K562 (cell line): Measurements from ENCODE around the gene NUP210. TPM values are rescaled to one million over a fixed set of nuclear protein-coding genes. Genes with fewer than 3 reads are reported as not detected.

ENCODE experiments used
- ATAC-seq: fragments of 200-7000 bp; cut with Tn5 transposase; 3 replicates; pipeline ENCODE4 v1.9.1; 2020; ENCODE audit warnings: moderate library complexity
- BruUV-seq: library from RNA; stranded (reverse); fragments of 400-500 nt; replicated peaks from 2 replicates; lab custom pipeline; 2021; lab: Mats Ljungman, UMichigan
- CTCF ChIA-PET: fragments of 300-600 bp; formaldehyde crosslinking; extraction: SDS; loops from one replicate; lab custom pipeline; 2021; ENCODE audit warnings: low intra/inter-chr PET ratio; lab: Yijun Ruan, JAX
- POLR2A ChIA-PET: fragments of 300-600, 350-650 bp; sonication (Branson Sonifier 250); formaldehyde crosslinking; extraction: SDS; loops from one replicate; lab custom pipeline; 2021; ENCODE audit warnings: antibody characterized with exemption, inconsistent platforms; lab: Yijun Ruan, JAX
- DNase-seq, 4 experiments: peaks; one replicate each; pipeline versions ENCODE4 v3.0.0 to v3.0.0-alpha.2; 2011 to 2018; ENCODE audit warnings: low spot score in 3 of 4, mixed read lengths in 3 of 4; ENCODE audit errors: extremely low read depth in 1 of 4
- FAIRE-seq: peaks from 2 replicates; lab custom pipeline; 2011; peaks lifted over from hg19 to GRCh38; lab: Jason Lieb, UNC
- H2AFZ ChIP-seq: 2 replicates; pipeline ENCODE4 v1.6.0; 2011; ENCODE audit warnings: low read depth, low read length, control low read depth, inconsistent platforms
- H3K27ac ChIP-seq: fragments of 200-600 bp; 3 replicates; pipeline ENCODE4 v1.8.0; 2011; ENCODE audit warnings: low read depth, mild to moderate bottlenecking, control low read depth, inconsistent platforms, low read length, moderate library complexity, mixed read lengths; ENCODE audit errors: extremely low read depth
- H3K27me3 ChIP-seq, 2 experiments: fragments of 300-600 bp in 1 of 2; 2 replicates in 1 of 2; 3 replicates in 1 of 2; pipeline versions ENCODE4 v1.6.0 to v1.8.0; 2011; ENCODE audit warnings: inconsistent platforms in 2 of 2, low read length in 2 of 2, mild to moderate bottlenecking in 1 of 2, mixed read lengths in 1 of 2, moderate library complexity in 1 of 2; ENCODE audit not compliant: control insufficient read depth in 2 of 2, insufficient read depth in 2 of 2
- H3K36me3 ChIP-seq: fragments of 300-600 bp; 3 replicates; pipeline ENCODE4 v1.8.0; 2011; ENCODE audit warnings: mild to moderate bottlenecking, low read length, inconsistent platforms; ENCODE audit not compliant: control insufficient read depth, insufficient read depth
- H3K4me1 ChIP-seq, 2 experiments: fragments of 200-600 bp in 1 of 2; replicated peaks in 1 of 2; 2 replicates in 1 of 2; 3 replicates in 1 of 2; pipeline versions ENCODE4 v1.5.1 to v1.8.0; 2011; ENCODE audit warnings: inconsistent platforms in 2 of 2, low read length in 2 of 2, mild to moderate bottlenecking in 1 of 2, mixed read lengths in 1 of 2, moderate library complexity in 1 of 2; ENCODE audit not compliant: control insufficient read depth in 2 of 2, insufficient read depth in 2 of 2
- H3K4me2 ChIP-seq: 2 replicates; pipeline ENCODE4 v1.6.1; 2011; ENCODE audit warnings: low read length, control low read depth, inconsistent platforms, mixed read lengths; ENCODE audit not compliant: insufficient read depth
- H3K4me3 ChIP-seq: fragments of 200-600 bp; sonication (generic), shearing (Covaris generic); 2 replicates; pipeline ENCODE4 v1.5.1; 2016; ENCODE audit warnings: control low read depth, inconsistent platforms
- H3K79me2 ChIP-seq: fragments of 200-600 bp; 3 replicates; pipeline ENCODE4 v1.8.0; 2011; ENCODE audit warnings: low read length, inconsistent platforms; ENCODE audit not compliant: control insufficient read depth, insufficient read depth
- H3K9ac ChIP-seq, 2 experiments: 2 replicates each; pipeline versions ENCODE4 v1.6.0 to v1.6.1; 2011; ENCODE audit warnings: low read depth in 2 of 2, low read length in 2 of 2, control low read depth in 1 of 2, inconsistent platforms in 1 of 2, mild to moderate bottlenecking in 1 of 2, mixed read lengths in 1 of 2; ENCODE audit not compliant: insufficient read depth in 1 of 2
- H3K9me1 ChIP-seq: one replicate; pipeline ENCODE4 v1.6.0; 2011; ENCODE audit warnings: inconsistent platforms, mild to moderate bottlenecking, low read length, moderate library complexity; ENCODE audit not compliant: control insufficient read depth, insufficient read depth
- H3K9me3 ChIP-seq: replicated peaks from 2 replicates; pipeline ENCODE4 v1.5.1; 2011; ENCODE audit warnings: low read depth, low read length, inconsistent platforms; ENCODE audit not compliant: control insufficient read depth, insufficient read depth
- H4K20me1 ChIP-seq: replicated peaks from 2 replicates; pipeline ENCODE4 v1.6.1; 2011; ENCODE audit warnings: low read length, inconsistent platforms, mixed read lengths; ENCODE audit not compliant: control insufficient read depth, insufficient read depth
- CBFA2T2 ChIP-seq: fragments of 450-650 bp; conservative IDR thresholded peaks from 2 replicates; pipeline ENCODE4 v1.6.1; 2017; ENCODE audit warnings: mild to moderate bottlenecking
- CBFA2T3 ChIP-seq: fragments of 450-650 bp; IDR thresholded peaks from 2 replicates; pipeline ENCODE4 v1.6.1; 2017
- CHCHD3 ChIP-seq: fragments of 250-450 bp; sonication (Bioruptor Pico); IDR thresholded peaks from 2 replicates; pipeline ENCODE4 v2.1.2; 2022; ENCODE audit warnings: mild to moderate bottlenecking
- FOXA3 ChIP-seq, 2 experiments: fragments of 450-650 bp in 1 of 2; sonication (generic) in 1 of 2; formaldehyde crosslinking; IDR thresholded peaks in 1 of 2; conservative IDR thresholded peaks in 1 of 2; 2 replicates each; pipeline versions ENCODE4 v1.4.0 to v1.8.0; 2020 to 2022; ENCODE audit warnings: mild to moderate bottlenecking in 2 of 2, missing genetic modification reagents in 1 of 2
- HES1 ChIP-seq: fragments of 450-650 bp; IDR thresholded peaks from 2 replicates; pipeline ENCODE4 v1.6.1; 2016; ENCODE audit warnings: low read depth, mild to moderate bottlenecking, moderate library complexity
- NCOA1 ChIP-seq: fragments of 450-650 bp; IDR thresholded peaks from 2 replicates; pipeline ENCODE4 v1.6.1; 2016; ENCODE audit warnings: low read depth
- NFIC ChIP-seq: fragments of 450-650 bp; IDR thresholded peaks from 2 replicates; pipeline ENCODE4 v1.6.1; 2017; ENCODE audit warnings: mild to moderate bottlenecking, inconsistent platforms
- NR2C2 ChIP-seq, 2 experiments: fragments of 200-800 bp in 1 of 2; sonication (Bioruptor generic) in 1 of 2; sonication (generic) in 1 of 2; formaldehyde crosslinking in 1 of 2; IDR thresholded peaks; 2 replicates each; pipeline versions ENCODE4 v1.6.1 to v1.8.0; 2016 to 2022; ENCODE audit warnings: mild to moderate bottlenecking in 1 of 2, missing compliant biosample characterization in 1 of 2, missing genetic modification characterization in 1 of 2, missing genetic modification reagents in 1 of 2
- RBM14 ChIP-seq: fragments of 200-400 bp; formaldehyde crosslinking; IDR thresholded peaks from 2 replicates; pipeline ENCODE4 v1.6.1; 2018; ENCODE audit warnings: low read depth, mild to moderate bottlenecking, low read length, moderate library complexity, borderline replicate concordance; ENCODE audit not compliant: insufficient read depth
- RBM25 ChIP-seq: fragments of 200-400 bp; formaldehyde crosslinking; IDR thresholded peaks from 2 replicates; pipeline ENCODE4 v1.6.1; 2018; ENCODE audit warnings: low read length, low read depth, moderate library complexity; ENCODE audit not compliant: severe bottlenecking
- TFAP4 ChIP-seq: sonication (generic); formaldehyde crosslinking; IDR thresholded peaks from 2 replicates; pipeline ENCODE4 v1.8.0; 2022; ENCODE audit warnings: missing genetic modification reagents, mild to moderate bottlenecking, moderate library complexity, borderline replicate concordance
- ZFP36 ChIP-seq: fragments of 150-350 bp; IDR thresholded peaks from 2 replicates; pipeline ENCODE4 v1.6.1; 2018; ENCODE audit warnings: low read length, low read depth; ENCODE audit not compliant: partially characterized antibody
- ZNF778 ChIP-seq: fragments of 450-650 bp; formaldehyde crosslinking; IDR thresholded peaks from 2 replicates; pipeline ENCODE4 v1.4.0; 2020; ENCODE audit warnings: mild to moderate bottlenecking, moderate library complexity
- WGBS: fragments of 100-300 bp; shearing (Covaris generic); methylation state at CpG from one replicate; pipeline ENCODE4 v1.1.6; 2016; ENCODE audit warnings: low coverage, mixed read lengths; ENCODE audit not compliant: insufficient coverage; ENCODE audit errors: missing lambda C conversion rate; 5-methylcytosine and 5-hydroxymethylcytosine counted together
- in situ Hi-C: fragments of 300-500 bp; cut with MboI; formaldehyde crosslinking; loops from 4 replicates; pipeline ENCODE4 v1.15.0; 2018; ENCODE audit warnings: inconsistent platforms, mixed read lengths
- intact Hi-C: fragments of 100-400 bp; cut with micrococcal nuclease; formaldehyde crosslinking; loops from 2 replicates; pipeline ENCODE4 v1.14.2; 2022
- polyA plus RNA-seq, 8 experiments: library from polyadenylated mRNA; depleted of rRNA in 4 of 8; stranded (reverse) in 5 of 8; unstranded in 3 of 8; fragments of >200 nt; fragmentation: Nextera tagmentation in 2 of 8; fragmentation: Illumina TruSeq in 1 of 8; extraction: Ambion mirVana in 2 of 8; extraction: Trizol in 1 of 8; gene quantifications; 2 replicates each; pipeline versions ENCODE4 v1.2.1 to v1.2.3, GENCODE V29; 2011 to 2014; ENCODE audit warnings: inconsistent platforms in 1 of 8, missing spikeins in 1 of 8
- total RNA-seq, 7 experiments: library from RNA; depleted of rRNA in 6 of 7; stranded (reverse); fragments of >200 nt in 6 of 7; fragmentation: Illumina TruSeq in 2 of 7; extraction: Trizol in 2 of 7; gene quantifications; 2 replicates each; pipeline versions ENCODE4 v1.2.1 to v1.2.3, GENCODE V29; 2011 to 2021; ENCODE audit warnings: low replicate concordance in 1 of 7

NUP210 gene
- total and polyA plus RNA-seq, 9 of the 15 experiments (the other 6 are each of a cell fraction or from before 2014, with no cell fraction given): 1.2 to 138 (median 44.0) TPM

- intact Hi-C loops (loop anchor here (2.0 kb wide), 1 partner anchor 149 kb away; no protein-coding TSS in a partner anchor), in situ Hi-C loops (no loop called here)
- Histone ChIP-seq H3K9me1 (no peaks in the 10 kb centered on the region), H3K9ac (no peak overlapping the region), H3K27me3 (peaks cover 42 to 86% of the 10 kb centered on the region in 2 experiments), H3K36me3 (no peaks in the 10 kb centered on the region), H3K27ac (no peak overlapping the region), H4K20me1 (peaks cover 7% of the 10 kb centered on the region), H2AFZ (no peak overlapping the region), H3K4me3 (no peak overlapping the region), H3K4me2 (no peak overlapping the region), H3K4me1 (peaks cover 0 to 3% of the 10 kb centered on the region in 2 experiments; a peak in 1 of 5 replicates), H3K79me2 (no peaks in the 10 kb centered on the region), H3K9me3 (no peaks in the 10 kb centered on the region)
- 5% methylated on average over 5 of the region's 6 CpGs for WGBS
- no TSS peak for BruUV-seq
- POLR2A ChIA-PET: interaction anchor here (0.9 kb wide), 1 partner anchor 11 kb away, joined by 5 read pairs; no protein-coding TSS in a partner anchor
- DNase-seq (peak in 1 of 4 experiments; percentile 22), FAIRE-seq (no peak), ATAC-seq (no peak)
- CTCF ChIA-PET: no interaction called here
- TF ChIP-seq NR2C2 (CRISPR knock-in tag; IDR thresholded peaks at IDR 0.05) (no peak), NR2C2 (tag; IDR thresholded peaks at IDR 0.05) (no peak), TFAP4 (CRISPR knock-in tag) (peak; percentile 9; the same call in 1 of the 2 replicates), ZNF778 (CRISPR knock-in tag) (no peak), ZFP36 (peak; percentile 66), FOXA3 (CRISPR knock-in tag; conservative IDR thresholded peaks at IDR 0.05 in 1 of 2, IDR thresholded peaks at IDR 0.05 in 1 of 2) (peak in 1 of 2 experiments; percentile 79; a peak in 1 of 4 replicates), CBFA2T3 (peak; percentile 11; the same call in 1 of the 2 replicates), CBFA2T2 (peak; percentile 10; the same call in 1 of the 2 replicates), HES1 (no peak), NFIC (no peak), RBM14 (no peak), NCOA1 (no peak), CHCHD3 (no peak), RBM25 (peak; percentile 19)
Observed at GRCh38 chr3:13303410-13303809, 116.7 kb downstream of the NUP210 start.
